Measurements from ENCODE around the gene THSD4. TPM values are rescaled to one million over a fixed set of nuclear protein-coding genes. Genes with fewer than 3 reads are reported as not detected.
A peak's percentile ranks its signal among the peaks of the same experiment; 100 is the strongest.
"Not testable (repeated sequence)": the region's sequence is repeated elsewhere in the genome, so short reads cannot be mapped to it uniquely, and the experiment has no call there.

THSD4 gene
- total RNA-seq, 1 donor from 2014 or later = 21.1 TPM

DNA sequence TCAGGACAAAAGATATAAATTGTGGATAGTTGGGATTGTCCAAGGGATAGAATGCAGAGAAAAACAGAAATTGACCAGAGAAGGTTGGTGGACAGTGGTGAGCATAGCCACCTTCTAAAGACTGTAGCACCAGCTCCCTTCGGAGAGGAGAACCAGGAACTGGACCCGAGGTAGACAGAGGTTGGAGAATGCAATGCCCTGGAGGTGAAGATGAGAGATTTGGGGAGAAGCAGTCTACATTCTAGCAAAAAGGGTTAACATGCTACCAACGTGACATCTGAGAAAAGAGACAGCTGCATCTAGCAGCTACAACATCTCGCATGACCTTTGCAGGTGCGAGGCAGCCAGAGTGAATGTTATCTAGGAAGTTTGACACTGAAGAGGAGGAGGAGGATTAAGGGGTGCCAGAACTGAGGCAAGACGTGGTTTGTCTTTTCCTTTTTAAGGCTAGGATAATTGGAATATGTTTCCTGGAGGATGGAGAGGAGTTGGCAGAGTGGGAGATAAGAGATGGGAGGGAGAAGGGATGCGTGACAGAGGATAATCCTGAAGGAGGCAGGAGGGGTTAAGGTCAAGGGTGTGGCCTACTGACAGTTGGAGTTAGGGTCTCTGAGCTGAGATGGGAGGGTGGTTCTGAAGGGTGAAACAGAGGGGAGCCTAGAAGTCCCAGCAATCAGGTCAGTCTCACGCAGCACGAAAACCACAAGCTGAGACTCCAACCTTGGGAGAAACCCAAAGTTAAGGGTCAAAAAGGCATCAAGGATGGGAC, 591.4 kb downstream of the THSD4 start:
- DNase-seq (ENCODE audit: low spot score) (no peak), ATAC-seq (no peak)
- intact Hi-C loops (cut with DNase I) = no loop called here

DNA sequence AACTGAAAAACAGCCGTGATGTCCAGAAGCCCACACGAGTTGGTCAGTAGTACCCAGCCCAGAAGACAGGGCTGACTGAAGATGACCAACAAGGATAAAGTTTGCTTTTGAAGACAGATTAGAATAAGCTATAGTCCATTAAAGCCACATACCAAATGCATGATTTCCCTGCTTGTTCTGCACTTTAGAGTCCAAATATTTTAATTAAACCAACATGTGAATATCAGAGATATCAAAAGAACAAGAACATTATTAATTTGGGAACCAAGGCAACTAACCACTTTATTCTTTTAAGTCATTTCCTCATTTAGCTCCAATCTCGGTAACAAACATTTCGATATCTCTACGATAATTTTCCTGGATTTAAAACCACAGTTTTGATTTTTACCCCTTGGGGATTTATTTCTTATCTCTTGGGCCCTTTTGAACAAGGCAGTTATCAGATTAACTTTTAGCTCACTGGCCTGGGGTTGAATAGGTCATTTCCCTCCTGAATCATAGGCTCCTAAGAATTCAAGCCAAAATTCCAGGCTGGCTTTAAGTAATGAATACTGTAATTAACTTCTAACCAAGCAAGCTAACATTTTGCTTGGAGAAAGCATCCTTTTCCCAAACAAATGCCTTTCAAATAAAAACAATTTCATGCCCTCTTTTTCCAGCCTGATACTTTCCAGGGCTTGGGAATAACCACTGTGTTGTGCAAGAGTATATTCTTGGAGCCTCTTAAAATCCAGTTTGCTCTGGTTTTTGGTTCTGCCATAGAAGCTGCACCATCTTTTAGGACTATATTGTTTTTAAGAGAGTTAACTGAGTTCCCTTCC, 592.2 kb downstream of the THSD4 start:
- DNase-seq (ENCODE audit: low spot score) (no peak), ATAC-seq (peak; percentile 76)
- intact Hi-C loops (cut with DNase I) = no loop called here

DNA sequence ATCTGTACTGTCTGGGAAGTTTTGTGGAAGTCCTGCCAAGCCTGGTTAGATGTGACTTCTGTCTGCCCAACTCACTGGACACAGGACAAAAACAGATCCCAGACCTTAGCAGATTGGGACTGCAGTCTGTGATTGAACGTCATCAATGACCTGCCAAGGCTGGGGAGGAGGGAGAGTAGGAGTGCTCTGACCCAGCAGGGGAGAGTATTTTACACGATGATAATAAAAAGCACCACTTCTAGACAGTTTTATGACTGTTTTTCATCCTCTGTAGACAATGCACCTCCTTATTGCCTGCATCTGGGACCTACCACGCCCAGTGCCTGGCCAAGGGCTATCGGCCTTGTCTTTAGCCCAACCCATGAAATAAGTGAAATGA, 592.8 kb downstream of the THSD4 start:
- DNase-seq (ENCODE audit: low spot score) = no peak
- ATAC-seq = peak; percentile 68
- intact Hi-C loops (cut with DNase I) = no loop called here

DNA sequence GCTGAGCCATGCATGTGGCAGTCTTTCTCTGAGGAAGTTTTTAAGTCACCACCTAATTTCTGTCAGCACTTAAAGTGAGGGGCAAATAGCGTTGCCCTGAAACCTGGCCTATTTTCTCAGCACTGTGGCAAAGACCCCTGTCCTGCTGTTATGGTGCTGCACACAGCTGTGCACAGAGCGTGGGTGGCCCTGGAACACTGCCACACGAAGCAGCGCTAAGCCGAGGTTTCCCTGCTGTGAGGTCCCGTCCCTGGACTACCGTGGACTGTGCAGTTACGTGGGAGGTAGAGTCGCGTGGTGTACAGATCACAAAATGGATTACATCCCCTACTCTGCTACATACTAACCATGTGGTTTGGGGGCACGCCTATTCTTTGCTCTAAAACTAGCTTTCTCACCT, 593.5 kb downstream of the THSD4 start:
- intact Hi-C loops (cut with DNase I) = no loop called here
- DNase-seq (ENCODE audit: low spot score) = peak; percentile 78
- peak; percentile 72 for ATAC-seq

GRCh38 chr15:71709808-71710418, 594.6 kb downstream of the THSD4 start:
- peak; percentile 58 for ATAC-seq
- no peak for DNase-seq (ENCODE audit: low spot score)
- intact Hi-C loops (cut with DNase I) = no loop called here

DNA sequence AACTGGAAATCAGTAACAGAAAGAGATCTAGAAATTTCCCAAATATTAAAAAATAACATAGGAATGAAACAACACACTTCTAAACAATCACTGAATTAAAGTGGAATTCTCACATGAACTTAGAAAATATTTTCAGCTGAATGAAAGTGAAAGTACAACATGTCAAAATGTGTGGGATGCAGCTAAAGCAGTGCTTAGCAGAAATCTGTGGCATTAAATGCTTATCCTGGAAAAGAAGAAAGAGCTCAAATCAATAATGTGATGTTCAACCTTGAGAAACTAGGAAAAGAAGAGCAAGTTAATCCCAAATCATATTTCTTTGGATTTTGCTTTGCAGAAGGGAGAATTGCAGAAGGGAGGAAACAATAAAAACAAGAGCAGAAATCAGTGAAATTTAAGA, 596.9 kb downstream of the THSD4 start:
- DNase-seq (ENCODE audit: low spot score) (no peak), ATAC-seq (no peak)
- intact Hi-C loops (cut with DNase I) = no loop called here

DNA sequence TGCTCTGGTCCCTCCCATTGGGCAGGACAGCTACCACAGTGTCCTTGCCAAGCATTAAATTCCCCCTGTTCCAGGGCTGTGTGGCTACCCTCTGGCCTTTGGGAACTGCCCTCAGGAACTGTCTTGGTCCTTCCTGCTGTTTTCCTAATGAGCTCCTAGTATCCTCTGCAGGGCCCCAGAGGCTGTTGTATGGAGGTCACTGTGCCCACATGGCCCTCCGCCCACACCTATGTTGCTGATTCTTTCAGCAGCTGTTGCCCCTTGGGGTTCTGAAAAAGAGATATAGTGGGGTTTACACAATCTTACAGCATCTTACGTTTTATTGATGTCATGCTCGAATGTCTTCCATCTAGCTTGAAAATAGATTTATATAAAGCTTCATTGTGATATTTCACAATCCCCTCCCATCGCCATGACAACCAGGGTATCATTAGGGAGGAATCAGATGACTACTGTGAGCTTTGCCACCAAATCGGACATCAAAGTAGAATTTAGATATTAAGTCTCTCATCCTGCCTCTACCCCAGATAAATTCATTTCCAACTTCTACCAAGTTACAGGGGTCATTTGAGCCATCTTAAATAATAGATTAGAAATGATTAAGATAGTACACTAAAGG, 598.0 kb downstream of the THSD4 start:
- DNase-seq (ENCODE audit: low spot score) = no peak
- intact Hi-C loops (cut with DNase I) = no loop called here
- ATAC-seq = peak; percentile 65

DNA sequence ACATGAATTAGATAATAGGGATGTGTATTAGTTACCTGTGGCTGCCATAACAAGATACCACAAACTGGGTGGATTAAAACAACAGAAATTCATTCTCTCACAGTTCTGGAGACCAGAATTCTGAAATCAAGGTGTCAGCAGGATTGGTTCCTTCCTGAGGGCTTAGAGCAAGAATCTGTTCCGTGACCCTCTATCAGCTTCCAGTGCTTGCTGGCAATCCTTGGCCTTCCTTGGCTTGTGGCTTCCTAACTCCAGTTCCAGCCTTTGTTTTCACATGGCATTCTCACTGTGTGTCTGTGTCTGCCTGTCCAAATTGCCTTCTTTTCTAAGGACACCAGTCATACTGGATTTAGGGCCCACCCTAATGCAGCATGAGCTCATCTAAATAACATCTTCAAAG, 600.6 kb downstream of the THSD4 start:
- no peak for ATAC-seq
- intact Hi-C loops (cut with DNase I) = no loop called here
- DNase-seq (ENCODE audit: low spot score) = no peak

GRCh38 chr15:71716990-71717389, 601.7 kb downstream of the THSD4 start:
- intact Hi-C loops (cut with DNase I) = no loop called here
- DNase-seq (ENCODE audit: low spot score) = no peak
- no peak for ATAC-seq

GRCh38 chr15:71718116-71718910, 603.0 kb downstream of the THSD4 start:
- ATAC-seq = no peak
- intact Hi-C loops (cut with DNase I) = no loop called here
- DNase-seq (ENCODE audit: low spot score) = no peak

DNA sequence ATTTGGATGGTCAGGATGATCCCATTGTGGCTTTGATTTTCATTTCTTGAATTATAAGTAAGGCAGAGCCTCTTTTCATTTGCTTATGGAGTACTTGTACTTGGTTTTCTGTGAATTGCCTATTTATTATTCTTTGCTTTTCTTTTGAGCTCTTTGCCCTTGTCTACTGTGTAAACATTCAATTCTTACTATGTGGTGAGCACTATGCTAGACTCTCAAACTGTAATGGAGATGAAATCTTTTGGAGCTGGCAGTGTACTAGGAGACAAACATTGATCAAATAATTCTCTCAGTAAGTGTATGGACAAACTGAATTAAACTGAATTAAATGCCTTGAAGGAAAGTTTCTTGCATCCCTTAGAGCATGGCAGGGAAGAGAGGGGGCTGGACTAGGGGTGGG, 608.1 kb downstream of the THSD4 start:
- no peak for ATAC-seq
- intact Hi-C loops (cut with DNase I) = loop anchor here (10.0 kb wide), 1 partner anchor 279 kb away; no protein-coding TSS in a partner anchor
- DNase-seq (ENCODE audit: low spot score) = no peak

GRCh38 chr15:71725207-71725955, 610.1 kb downstream of the THSD4 start:
- ATAC-seq; DNase-seq (ENCODE audit: low spot score): not testable (repeated sequence)
- intact Hi-C loops (cut with DNase I) = loop anchor here (10.0 kb wide), 1 partner anchor 281 kb away; no protein-coding TSS in a partner anchor

DNA sequence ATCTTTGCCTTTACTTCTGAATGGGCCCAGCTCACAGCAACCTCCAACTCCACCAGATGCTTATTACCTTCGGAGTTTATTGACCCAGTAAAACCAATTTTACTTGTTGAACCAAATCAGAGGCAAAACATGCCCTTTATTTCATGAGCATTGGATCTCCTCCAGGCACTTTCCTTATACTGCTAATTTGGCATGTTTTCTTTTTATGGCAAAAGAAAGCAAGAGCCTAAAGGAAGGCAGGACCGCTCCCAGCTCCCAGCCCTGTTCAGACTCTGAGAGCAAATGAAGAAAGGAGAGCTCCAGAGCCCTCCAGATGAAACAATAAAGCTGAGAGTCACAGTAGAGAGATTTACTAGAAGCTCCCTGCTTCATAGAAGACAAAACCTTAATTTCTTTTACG, 613.6 kb downstream of the THSD4 start:
- ATAC-seq = no peak
- intact Hi-C loops (cut with DNase I) = loop anchor here (10.0 kb wide), 1 partner anchor 284 kb away; no protein-coding TSS in a partner anchor
- DNase-seq (ENCODE audit: low spot score) = no peak

GRCh38 chr15:71729319-71729718, 614.0 kb downstream of the THSD4 start:
- peak; percentile 33 for ATAC-seq
- intact Hi-C loops (cut with DNase I) = loop anchor here (10.0 kb wide), 1 partner anchor 285 kb away; no protein-coding TSS in a partner anchor
- DNase-seq (ENCODE audit: low spot score) = no peak

GRCh38 chr15:71730277-71731144, 615.2 kb downstream of the THSD4 start:
- intact Hi-C loops (cut with DNase I) = no loop called here
- ATAC-seq (peak; percentile 92), DNase-seq (ENCODE audit: low spot score) (no peak)

DNA sequence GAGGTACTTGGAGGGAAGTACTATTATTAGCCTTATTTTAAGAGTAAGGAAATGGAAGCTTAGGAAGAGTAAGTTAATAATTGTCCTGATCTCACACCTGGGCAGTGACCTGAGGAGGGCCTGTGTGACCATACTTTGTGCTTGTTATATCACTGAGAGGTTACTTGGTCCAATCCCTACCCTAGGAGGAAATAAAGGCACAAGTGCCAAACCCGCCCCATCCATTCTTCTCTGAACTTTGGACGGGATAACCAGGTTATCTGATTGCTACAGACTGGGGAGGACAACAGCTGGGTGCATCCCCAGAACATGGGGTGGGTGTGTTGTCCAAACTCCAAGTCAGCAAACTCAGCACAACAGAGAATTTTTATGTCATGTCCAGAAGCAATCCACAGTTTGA, 617.4 kb downstream of the THSD4 start:
- intact Hi-C loops (cut with DNase I) = no loop called here
- DNase-seq (ENCODE audit: low spot score) (no peak), ATAC-seq (no peak)

GRCh38 chr15:71733122-71733521, 617.9 kb downstream of the THSD4 start:
- ATAC-seq (no peak), DNase-seq (ENCODE audit: low spot score) (no peak)
- intact Hi-C loops (cut with DNase I) = no loop called here
